A172 (cell line): ENCODE measurements around the gene SSC5D. TPM values are rescaled to one million over a fixed set of nuclear protein-coding genes. Genes with fewer than 3 reads are reported as not detected.

Experiments
- DNase-seq: peaks from one replicate; pipeline ENCODE4 v3.0.0-alpha.2; 2015; ENCODE audit warnings: low spot score
- total RNA-seq: library from RNA; depleted of rRNA; stranded (reverse); fragments of >200 nt; shearing (Covaris generic); gene quantifications from 2 replicates; pipeline ENCODE4 v1.2.3, GENCODE V29; 2014

Gene SSC5D
- total RNA-seq, 1 experiment from 2014 or later: 1.1 TPM

DNA sequence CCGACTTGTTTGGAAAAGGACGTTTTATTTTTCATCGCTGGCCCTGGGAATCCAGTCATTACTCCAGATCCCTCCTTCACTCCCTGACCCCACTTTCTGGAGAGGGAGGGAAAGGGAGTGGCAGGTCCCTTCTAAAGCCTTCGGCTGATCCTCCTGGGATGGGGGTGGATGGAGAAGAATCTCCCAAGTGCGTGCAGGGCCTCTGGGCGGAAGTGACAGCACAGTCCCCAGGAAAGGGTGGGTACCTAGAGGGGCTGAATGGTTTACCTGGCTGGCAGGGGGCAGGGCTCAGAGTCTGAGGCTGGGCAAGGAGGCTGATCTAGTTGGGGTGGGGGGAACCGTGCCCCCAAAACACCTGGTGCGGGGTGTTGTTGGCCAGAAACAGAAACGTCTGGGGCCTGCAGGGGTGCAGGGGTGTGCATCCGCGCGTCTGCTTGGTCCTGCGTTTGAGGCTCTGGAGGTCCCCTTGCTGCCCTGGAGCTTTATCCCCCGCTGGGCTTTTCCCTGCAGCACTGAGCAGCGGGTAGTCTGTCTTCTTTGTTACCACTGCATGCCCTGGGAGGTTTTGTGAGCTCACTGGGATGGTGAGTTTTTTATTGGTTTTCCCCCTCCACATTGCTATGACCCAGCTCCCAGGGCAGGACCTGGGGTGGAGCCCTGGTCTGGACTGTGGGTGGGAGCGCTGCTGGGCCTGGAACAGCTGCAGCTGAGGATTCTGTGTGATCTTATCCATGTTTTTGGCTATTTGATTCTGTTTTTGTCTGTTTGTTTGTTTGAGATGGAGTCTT is 14.8 kb upstream of the SSC5D start:
- DNase-seq: peak; percentile 54

DNA sequence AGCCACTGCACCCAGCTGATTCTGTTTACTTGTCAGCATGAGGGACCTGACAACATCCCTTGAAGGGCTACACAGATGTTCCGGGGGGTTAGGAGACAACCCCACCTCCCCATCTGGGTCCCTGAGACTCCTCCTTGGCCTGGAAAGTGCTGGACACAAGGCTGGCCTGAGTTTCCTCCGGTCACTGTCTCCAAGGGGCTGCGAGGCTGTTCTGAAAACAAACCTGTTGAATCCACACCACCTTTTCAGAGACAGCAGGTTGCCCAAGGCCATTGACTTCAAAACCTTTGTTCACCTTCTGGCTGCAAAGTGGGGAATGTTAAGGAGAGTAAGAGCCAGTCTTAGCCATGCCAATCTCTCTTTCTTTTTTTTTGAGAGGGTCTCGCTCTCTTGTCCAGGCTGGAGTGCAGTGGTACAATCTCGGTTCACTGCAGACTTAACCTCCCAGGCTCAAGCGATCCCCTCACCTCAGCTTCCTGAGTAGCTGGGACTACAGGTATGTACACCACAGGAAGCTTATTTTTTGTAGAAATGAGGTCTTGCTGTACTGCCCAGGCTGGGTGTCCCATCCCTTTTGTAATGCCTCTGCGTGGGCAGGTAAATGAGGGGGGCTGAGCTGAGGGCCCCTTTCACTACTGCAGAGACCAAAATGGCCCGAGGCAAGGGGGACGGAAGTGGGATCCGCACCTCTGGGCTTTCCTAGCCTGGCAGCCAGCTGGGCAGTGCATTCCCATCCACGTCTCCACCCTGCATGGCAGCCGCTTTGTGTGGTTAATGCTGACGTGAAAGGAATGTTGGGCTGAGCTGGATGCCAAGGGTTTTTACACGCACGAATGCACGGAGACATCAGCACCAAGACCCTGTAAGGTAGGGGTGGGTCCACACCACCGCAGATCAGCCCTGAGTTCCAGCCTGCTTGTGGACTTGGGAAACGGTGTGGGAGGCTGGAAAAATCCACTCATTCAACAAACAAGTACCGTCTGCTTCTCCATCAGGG is 13.7 kb upstream of the SSC5D start:
- DNase-seq: peak; percentile 65

DNA sequence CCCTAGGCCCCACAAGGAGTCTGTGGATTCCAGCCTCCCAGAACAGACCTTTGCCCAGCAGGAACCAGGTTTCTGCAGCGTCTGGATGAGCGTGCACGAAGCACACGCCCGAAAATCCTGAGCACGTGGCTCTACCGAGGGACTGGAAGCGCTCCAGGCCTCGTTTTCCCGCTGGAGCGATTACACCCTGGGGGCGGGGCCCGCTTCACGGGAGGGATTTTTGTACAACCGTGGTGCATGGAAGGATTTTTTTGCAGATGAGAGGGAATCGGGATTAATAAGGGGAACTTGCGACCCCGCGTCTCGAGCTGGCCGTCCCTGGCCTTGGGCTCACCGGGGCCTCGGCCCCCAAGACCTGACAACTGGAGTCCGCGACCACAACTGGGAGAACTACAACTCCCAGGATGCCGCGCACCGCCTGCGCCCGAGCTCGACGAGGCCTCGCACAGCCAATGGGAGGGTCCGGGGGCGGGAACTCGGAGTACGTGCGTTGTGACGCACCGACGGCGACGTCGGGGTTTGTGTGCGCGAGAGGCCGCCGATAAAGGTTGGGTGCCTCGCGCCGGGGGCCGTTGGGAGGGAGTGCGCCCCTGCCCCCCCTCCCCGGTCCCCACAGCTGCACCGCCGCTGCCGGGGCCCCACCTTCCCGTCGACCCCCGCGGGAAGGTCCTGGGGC is 12.0 kb upstream of the SSC5D start, which contains the start of gene ZNF628:
TSS of gene ZNF628 (plus strand) at position 518 of the 676 bp plus-strand sequence. CDS start 3,294 bp downstream, outside the sequence.
- DNase-seq: peak; percentile 97

DNA sequence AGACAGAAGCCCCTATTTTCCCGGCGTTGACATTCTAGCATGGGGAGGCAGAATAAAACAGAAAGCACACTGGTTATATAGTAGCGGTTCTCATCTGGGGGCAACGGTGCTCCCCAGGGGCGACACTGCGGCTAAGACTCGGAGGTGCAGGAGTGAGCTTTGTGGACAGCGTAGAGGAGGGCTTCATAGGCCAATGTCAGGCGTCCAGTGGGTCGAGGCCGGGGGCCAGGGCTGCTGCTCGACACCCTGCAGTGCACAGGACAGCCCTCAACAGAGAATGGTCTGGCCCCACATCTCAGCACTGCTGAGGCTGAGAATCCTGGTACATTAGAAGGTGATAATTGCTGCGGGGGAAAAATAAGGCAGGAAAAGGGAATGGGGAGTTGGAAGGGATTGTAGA is 10.3 kb upstream of the SSC5D start:
- DNase-seq: no peak

DNA sequence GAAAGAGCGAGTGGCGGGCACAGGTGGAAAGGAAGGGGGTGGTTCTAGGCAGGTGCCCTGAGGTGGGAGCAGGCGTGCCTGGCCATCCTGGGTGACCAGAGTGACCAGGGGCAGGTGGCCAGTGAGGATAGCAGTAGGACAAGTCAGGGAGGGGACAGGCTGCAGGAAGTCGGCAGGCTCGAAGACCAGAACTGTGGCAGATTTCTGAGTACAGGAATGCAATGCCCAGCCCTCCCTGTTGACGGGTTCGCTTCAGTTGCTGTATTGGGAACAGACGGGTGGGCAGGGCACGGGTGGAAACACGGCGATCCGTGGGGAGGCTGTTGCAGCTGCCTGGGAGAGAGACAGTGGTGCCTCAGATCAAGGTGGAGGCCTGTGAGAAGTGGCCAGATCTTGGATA is 9.9 kb upstream of the SSC5D start:
- no peak for DNase-seq

DNA sequence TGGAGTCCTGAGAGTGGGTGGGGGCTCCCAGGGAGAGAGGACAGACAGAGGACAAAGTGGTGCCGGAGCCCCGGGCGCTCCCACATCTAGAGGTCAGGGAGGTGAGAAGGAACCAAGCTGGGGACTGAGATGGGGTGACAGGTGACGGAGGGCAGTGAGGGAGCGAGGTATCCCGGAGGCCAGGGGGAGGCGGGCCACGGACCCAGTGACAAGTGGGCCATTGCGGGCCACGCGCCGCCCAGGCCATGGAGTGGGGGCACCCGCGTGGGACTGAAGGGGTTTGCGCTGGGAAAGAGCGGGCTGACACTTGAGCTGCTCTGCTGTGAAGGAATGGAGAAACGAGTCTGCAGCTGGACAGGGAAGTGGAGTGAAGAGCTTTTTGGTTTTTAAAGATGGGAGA is 9.2 kb upstream of the SSC5D start:
- DNase-seq: no peak

DNA sequence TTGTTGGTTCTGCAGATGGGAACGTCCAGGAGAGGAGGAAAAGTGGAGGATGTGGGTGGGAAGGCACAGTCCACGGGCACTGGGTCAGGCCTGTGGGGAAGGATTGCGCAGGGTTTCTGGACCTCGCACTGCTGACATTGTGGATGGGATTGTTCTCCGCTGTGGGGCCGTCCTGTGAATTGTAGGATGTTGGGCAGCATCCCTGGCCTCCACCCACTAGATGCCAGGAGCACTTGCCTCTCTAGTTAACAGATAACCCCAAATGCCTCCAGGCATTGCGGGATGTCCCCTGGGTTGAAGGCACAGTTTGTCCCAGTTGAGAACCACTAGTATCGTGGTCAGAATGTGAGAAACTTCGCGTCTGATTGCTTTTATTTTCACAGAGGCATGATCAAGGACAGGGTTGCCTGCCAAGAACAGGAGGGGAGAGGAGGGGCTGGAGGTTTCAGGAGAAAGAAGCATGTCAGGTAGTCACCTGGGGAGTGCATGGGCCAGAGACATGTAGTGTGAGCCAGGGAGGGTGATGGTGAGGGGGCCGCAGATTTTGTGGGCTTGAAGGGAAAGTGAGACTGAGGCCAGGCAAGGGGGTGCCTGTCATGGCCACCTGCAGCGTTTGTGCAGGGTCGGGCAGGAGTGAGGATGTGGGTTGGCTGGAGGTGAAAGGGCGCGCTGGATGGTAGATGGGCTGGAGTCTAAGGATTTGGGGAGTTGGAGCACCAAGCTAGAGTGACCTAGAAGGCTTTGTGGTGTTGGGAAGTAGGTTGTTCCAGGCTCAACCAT is 8.6 kb upstream of the SSC5D start:
- DNase-seq: no peak

DNA sequence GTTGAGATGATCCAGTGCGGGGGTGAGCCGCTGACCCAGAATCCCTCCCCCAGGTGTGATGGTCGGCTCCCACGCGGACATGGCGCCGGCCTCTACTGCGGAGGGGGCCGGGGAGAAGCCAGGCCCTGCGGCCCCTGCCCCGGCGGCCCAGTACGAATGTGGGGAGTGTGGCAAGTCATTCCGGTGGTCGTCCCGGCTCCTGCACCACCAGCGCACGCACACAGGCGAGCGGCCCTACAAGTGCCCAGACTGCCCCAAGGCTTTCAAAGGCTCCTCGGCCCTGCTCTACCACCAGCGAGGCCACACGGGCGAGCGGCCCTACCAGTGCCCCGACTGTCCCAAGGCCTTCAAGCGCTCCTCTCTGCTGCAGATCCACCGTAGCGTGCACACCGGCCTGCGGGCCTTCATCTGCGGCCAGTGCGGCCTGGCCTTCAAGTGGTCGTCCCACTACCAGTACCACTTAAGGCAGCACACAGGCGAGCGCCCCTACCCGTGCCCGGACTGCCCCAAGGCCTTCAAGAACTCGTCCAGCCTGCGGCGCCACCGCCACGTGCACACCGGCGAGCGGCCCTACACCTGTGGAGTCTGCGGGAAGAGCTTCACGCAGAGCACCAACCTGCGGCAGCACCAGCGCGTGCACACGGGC is 7.0 kb upstream of the SSC5D start:
- no peak for DNase-seq

DNA sequence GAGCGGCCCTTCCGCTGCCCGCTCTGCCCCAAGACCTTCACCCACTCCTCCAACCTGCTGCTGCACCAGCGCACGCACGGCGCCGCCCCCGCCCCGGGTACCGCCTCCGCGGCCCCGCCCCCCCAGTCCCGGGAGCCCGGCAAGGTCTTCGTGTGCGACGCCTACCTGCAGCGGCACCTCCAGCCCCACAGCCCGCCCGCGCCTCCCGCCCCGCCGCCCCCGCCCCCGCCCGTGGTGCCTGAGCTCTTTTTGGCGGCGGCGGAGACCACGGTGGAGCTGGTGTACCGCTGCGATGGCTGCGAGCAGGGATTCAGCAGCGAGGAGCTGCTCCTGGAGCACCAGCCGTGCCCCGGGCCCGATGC is 6.5 kb upstream of the SSC5D start:
- DNase-seq: no peak

DNA sequence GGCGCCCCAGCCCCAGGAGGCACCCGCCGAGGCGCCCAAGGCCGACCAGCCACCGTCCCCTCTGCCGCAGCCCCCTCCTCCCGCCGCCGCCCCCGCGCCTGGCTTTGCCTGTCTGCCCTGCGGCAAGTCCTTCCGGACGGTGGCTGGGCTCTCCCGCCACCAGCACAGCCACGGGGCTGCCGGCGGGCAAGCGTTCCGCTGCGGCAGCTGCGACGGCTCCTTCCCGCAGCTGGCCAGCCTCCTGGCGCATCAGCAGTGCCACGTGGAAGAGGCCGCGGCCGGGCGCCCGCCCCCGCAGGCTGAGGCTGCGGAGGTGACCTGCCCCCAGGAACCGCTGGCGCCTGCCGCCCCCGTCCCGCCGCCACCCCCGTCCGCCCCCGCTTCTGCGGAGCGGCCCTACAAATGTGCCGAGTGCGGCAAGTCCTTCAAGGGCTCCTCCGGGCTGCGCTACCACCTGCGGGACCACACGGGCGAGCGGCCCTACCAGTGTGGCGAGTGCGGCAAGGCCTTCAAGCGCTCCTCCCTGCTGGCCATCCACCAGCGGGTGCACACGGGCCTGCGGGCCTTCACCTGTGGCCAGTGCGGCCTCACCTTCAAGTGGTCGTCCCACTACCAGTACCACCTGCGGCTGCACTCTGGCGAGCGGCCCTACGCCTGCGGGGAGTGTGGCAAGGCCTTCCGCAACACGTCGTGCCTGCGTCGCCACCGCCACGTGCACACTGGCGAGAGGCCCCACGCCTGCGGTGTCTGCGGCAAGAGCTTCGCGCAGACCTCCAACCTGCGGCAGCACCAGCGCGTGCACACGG is 5.9 kb upstream of the SSC5D start:
- no peak for DNase-seq

DNA sequence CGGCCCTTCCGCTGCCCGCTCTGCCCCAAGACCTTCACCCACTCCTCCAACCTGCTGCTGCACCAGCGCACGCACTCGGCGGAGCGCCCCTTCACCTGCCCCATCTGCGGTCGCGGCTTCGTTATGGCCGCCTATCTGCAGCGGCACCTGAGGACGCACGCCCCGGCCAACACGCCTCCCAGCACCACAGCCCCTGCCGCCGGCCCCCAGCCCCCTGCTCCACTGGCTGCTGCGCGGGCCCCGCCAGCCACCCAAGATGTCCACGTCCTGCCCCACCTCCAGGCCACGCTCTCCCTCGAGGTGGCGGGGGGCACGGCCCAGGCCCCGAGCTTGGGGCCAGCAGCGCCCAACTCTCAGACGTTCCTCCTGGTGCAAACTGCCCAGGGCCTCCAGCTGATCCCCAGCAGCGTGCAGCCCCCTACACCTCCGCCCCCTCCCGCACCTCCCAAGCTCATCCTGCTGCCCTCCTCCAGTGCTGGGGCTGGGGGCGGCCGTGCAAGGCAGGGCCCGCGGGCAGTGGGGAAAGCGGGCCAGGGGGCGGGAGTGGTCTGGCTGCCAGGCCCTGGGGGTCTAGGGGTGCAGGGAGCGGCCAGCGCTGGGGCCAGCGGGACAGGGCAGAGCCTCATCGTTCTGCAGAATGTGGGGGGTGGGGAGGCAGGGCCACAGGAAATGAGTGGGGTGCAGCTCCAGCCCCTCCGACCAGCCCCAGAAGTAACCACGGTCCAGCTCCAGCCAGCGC is 5.1 kb upstream of the SSC5D start:
- no peak for DNase-seq

DNA sequence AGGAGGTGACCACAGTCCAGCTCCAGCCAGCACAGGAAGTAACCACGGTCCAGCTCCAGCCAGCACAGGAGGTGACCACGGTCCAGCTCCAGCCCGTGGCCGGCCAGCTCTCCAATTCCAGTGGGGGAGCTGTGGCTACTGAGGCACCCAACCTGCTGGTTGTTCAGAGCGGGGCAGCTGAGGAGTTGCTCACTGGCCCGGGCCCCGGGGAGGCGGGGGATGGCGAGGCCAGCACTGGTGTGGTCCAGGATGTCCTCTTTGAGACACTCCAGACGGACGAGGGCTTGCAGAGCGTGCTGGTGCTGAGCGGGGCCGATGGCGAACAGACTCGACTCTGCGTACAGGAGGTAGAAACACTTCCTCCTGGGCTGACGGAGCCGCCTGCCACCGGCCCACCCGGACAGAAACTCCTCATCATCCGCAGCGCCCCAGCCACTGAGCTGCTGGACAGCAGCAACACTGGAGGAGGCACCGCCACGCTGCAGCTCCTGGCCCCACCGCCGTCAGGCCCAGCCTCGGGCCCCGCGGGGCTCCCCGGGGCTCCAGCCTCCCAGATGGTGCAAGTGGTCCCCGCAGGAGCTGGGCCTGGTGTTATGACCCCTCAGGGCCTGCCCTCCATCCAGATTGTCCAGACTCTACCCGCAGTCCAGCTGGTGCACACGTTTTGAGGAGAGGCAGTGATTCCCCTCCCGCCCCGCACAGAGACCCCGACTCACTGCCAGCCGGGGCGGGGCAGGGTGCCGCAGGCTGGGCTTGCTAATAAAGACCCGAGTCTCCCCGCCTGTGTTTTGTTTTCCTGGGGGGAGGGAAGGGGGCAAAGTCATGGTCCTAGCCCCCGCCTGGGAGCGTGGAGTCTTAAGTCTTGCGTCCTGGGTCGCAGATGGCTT is 4.3 kb upstream of the SSC5D start:
- DNase-seq: no peak

DNA sequence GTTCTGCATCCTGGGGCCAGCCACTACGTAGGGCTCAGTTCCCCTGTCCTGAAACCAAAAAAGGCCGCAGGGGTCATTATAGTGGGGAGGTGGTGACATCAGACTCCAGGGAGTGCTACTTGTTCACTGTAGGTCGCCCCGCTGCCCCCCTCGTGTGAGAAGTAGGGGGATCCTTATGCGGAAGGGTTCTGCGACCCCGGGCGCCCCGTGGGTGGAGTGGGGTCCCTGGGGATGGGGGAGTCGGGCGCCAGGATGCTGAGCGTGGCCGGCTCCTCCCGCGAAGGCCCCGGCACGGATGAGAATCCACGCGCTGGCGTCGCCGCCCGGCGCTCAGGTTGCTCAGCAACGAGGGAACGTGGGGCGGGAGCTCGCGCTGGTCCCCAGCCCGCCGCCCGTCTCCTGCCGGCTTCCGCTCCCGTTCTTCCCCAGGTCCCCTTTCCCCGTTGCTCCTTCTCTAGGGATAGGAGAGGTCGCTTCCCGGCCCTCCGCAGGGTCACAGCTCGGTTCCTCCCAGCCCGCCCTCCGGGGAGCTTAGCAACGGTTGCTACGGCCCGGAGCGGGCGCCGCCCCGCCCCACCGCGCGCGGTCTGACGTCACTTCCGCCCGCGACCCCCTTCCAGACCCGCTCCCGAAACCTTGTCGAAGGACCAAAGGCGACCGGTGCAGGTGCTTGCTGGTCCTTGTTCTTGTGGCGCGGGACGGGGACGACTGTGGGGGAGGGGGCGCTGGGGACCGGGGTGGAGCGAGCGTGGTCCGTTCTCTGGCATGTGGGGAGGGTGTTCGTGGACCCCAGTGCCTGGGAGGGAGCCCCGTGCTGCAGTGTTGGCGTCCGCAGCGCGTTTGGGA is 3.4 kb upstream of the SSC5D start, which contains the start of gene NAT14:
TSS of gene NAT14 (plus strand) at position 596 of the 846 bp plus-strand sequence. CDS start 521 bp downstream, outside the sequence.
- peak; percentile 58 for DNase-seq

DNA sequence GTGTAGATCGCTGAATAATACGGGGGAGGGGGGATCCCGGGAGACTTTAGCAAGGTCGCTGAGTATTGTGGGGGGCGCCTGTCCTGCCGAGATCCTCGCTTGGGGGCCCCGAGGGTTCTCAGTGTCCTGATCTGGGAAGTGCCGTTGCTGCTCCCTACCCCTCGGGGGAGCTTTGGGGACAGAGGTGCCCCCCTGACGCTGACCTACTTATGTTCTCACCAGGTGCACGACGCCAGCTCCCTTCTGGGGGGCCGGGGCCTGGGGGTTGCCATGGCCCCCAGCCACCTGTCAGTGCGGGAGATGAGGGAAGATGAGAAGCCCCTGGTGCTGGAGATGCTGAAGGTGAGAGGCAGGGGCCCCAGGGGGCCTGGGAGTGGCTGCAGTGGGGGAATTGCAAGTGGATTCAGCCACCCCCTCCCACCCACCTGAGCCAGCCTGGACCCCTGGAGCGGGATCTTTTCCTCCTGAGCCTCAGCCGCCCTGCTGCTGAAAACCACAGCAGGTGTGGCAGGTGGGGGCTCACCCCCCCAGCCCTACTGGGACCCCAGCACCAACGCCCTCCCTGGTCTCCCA is 2.7 kb upstream of the SSC5D start:
- no peak for DNase-seq

DNA sequence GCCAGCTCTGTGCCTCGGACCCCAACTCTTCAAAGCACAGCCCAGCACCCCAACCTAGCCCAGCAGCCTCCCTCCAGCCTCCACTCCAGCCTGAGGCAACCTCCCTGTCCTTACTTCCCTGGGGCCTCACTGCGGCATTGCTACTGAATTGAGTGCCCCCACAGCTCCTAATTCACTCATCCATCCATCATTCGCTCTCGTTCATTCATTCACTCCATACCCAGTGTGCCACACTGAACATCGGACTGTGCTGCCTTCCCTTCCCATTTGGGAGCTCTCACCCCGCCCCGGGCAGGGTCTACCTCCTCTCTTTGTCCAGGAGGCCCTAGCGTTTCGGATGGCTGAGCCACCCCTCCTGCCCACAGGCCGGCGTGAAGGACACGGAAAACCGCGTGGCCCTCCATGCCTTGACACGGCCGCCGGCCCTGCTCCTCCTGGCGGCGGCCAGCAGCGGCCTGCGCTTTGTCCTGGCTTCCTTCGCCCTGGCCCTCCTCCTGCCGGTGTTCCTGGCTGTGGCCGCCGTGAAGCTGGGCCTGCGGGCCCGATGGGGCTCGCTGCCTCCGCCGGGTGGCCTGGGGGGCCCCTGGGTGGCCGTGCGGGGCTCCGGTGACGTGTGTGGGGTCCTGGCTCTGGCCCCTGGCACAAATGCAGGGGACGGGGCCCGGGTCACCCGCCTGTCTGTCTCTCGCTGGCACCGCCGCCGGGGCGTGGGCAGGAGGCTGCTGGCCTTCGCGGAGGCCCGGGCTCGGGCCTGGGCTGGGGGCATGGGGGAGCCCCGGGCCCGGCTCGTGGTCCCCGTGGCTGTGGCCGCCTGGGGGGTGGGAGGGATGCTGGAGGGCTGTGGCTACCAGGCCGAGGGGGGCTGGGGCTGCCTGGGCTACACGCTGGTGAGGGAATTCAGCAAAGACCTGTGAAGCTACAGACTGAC is 1.9 kb upstream of the SSC5D start:
- no peak for DNase-seq
